ENCODE data around the gene MAP4K5. TPM values are rescaled to one million over a fixed set of nuclear protein-coding genes. Genes with fewer than 3 reads are reported as not detected.

Gene MAP4K5
- total and polyA plus RNA-seq, 2 of the 13 experiments (the other 11 are each of a cell fraction or from before 2014, with no cell fraction given): 12.7 to 23.9 TPM

DNA sequence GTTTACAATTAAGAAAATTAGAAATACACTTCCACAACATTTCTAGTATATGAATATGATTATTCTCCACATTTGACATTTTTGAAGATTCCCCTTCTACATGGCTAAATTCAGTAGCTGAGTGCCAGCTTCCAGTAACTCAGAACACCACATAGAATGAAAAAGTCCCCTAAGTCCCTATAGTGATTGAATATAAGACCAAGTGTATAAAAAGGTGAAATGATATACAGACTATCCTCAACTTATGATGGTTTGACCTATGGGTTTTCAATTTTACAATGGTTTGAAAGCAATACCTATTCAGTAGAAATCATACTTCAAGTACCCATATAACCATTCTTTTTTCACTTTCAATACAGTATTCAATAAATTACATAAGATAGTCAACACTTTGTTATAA lies 43.4 kb upstream of the MAP4K5 start:
- no peak for FAIRE-seq

More for the DNA sequence above, 43.4 kb upstream of the MAP4K5 start:
- in situ Hi-C loops (cut with HindIII; ENCODE audit: extremely low pct_ligation_motif_present, low pct_unique_long_range_greater_than_20kb): no loop called here
- POLR2A ChIA-PET: no interaction called here
- Histone ChIP-seq H3K9ac (ENCODE audit: insufficient read depth, low read depth, low read length) (no peak overlapping the region), H3K27ac (ENCODE audit: extremely low read length, insufficient read depth, low read length) (no peak overlapping the region), H3K4me2 (ENCODE audit: low read depth, low read length) (no peak overlapping the region), H3K79me2 (ENCODE audit: insufficient read depth, low read length) (no peaks in the 10 kb centered on the region), H3K36me3 (replicated peaks in 1 of 2; ENCODE audit: control insufficient read depth in 1 of 2, insufficient read depth in 2 of 2, low read length in 2 of 2) (no peaks in the 10 kb centered on the region), H3K4me3 (replicated peaks in 1 of 3; ENCODE audit: insufficient read depth in 1 of 3, low read depth in 2 of 3, low read length in 3 of 3) (no peak overlapping the region), H3K4me1 (ENCODE audit: insufficient read depth, low read length) (no peaks in the 10 kb centered on the region), H2AFZ (ENCODE audit: low read length) (no peak overlapping the region), H3K27me3 (ENCODE audit: control insufficient read depth in 1 of 2, insufficient read depth in 2 of 2, low read length in 2 of 2) (no peaks in the 10 kb centered on the region), H4K20me1 (ENCODE audit: insufficient read depth, low read length) (no peaks in the 10 kb centered on the region), H3K9me3 (ENCODE audit: low read length) (peaks cover 3% of the 10 kb centered on the region; the same call in 1 of the 2 replicates)
- BruUV-seq (replicated peaks): no TSS peak
- DNase-seq (ENCODE audit: low spot score) (no peak), ATAC-seq (no peak)
- intact Hi-C loops (cut with micrococcal nuclease; ENCODE audit: unreplicated experiment): no loop called here
- CTCF ChIA-PET (ENCODE audit: low intra/inter-chr PET ratio, low total read pairs): no interaction called here
- TF ChIP-seq TBX3 (IDR thresholded peaks at IDR 0.05; ENCODE audit: borderline replicate concordance) (no peak), RFXANK (CRISPR knock-in tag; IDR thresholded peaks at IDR 0.05) (no peak), ZNF652 (CRISPR knock-in tag; IDR thresholded peaks at IDR 0.05; ENCODE audit: borderline replicate concordance, low read depth) (no peak), ZNF790 (CRISPR knock-in tag; IDR thresholded peaks at IDR 0.05; ENCODE audit: borderline replicate concordance) (no peak), IRF2 (CRISPR knock-in tag; IDR thresholded peaks at IDR 0.05) (no peak), YEATS2 (CRISPR knock-in tag; IDR thresholded peaks at IDR 0.05; ENCODE audit: borderline replicate concordance) (no peak), MTF2 (CRISPR knock-in tag; IDR thresholded peaks at IDR 0.05; ENCODE audit: borderline replicate concordance) (no peak), PRMT3 (CRISPR knock-in tag; IDR thresholded peaks at IDR 0.05; ENCODE audit: borderline replicate concordance, low read depth) (no peak), PITX1 (CRISPR knock-in tag; IDR thresholded peaks at IDR 0.05) (no peak), HOXD1 (CRISPR knock-in tag; IDR thresholded peaks at IDR 0.05) (no peak)
- TF ChIP-seq, protein P1, sequence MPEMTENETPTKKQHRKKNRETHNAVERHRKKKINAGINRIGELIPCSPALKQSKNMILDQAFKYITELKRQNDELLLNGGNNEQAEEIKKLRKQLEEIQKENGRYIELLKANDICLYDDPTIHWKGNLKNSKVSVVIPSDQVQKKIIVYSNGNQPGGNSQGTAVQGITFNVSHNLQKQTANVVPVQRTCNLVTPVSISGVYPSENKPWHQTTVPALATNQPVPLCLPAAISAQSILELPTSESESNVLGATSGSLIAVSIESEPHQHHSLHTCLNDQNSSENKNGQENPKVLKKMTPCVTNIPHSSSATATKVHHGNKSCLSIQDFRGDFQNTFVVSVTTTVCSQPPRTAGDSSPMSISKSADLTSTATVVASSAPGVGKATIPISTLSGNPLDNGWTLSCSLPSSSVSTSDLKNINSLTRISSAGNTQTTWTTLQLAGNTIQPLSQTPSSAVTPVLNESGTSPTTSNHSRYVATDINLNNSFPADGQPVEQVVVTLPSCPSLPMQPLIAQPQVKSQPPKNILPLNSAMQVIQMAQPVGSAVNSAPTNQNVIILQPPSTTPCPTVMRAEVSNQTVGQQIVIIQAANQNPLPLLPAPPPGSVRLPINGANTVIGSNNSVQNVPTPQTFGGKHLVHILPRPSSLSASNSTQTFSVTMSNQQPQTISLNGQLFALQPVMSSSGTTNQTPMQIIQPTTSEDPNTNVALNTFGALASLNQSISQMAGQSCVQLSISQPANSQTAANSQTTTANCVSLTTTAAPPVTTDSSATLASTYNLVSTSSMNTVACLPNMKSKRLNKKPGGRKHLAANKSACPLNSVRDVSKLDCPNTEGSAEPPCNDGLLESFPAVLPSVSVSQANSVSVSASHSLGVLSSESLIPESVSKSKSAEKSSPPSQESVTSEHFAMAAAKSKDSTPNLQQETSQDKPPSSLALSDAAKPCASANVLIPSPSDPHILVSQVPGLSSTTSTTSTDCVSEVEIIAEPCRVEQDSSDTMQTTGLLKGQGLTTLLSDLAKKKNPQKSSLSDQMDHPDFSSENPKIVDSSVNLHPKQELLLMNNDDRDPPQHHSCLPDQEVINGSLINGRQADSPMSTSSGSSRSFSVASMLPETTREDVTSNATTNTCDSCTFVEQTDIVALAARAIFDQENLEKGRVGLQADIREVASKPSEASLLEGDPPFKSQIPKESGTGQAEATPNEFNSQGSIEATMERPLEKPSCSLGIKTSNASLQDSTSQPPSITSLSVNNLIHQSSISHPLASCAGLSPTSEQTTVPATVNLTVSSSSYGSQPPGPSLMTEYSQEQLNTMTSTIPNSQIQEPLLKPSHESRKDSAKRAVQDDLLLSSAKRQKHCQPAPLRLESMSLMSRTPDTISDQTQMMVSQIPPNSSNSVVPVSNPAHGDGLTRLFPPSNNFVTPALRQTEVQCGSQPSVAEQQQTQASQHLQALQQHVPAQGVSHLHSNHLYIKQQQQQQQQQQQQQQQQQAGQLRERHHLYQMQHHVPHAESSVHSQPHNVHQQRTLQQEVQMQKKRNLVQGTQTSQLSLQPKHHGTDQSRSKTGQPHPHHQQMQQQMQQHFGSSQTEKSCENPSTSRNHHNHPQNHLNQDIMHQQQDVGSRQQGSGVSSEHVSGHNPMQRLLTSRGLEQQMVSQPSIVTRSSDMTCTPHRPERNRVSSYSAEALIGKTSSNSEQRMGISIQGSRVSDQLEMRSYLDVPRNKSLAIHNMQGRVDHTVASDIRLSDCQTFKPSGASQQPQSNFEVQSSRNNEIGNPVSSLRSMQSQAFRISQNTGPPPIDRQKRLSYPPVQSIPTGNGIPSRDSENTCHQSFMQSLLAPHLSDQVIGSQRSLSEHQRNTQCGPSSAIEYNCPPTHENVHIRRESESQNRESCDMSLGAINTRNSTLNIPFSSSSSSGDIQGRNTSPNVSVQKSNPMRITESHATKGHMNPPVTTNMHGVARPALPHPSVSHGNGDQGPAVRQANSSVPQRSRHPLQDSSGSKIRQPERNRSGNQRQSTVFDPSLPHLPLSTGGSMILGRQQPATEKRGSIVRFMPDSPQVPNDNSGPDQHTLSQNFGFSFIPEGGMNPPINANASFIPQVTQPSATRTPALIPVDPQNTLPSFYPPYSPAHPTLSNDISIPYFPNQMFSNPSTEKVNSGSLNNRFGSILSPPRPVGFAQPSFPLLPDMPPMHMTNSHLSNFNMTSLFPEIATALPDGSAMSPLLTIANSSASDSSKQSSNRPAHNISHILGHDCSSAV (CRISPR knock-in tag; IDR thresholded peaks at IDR 0.05; ENCODE audit: borderline replicate concordance): no peak
- TF ChIP-seq, protein P2, sequence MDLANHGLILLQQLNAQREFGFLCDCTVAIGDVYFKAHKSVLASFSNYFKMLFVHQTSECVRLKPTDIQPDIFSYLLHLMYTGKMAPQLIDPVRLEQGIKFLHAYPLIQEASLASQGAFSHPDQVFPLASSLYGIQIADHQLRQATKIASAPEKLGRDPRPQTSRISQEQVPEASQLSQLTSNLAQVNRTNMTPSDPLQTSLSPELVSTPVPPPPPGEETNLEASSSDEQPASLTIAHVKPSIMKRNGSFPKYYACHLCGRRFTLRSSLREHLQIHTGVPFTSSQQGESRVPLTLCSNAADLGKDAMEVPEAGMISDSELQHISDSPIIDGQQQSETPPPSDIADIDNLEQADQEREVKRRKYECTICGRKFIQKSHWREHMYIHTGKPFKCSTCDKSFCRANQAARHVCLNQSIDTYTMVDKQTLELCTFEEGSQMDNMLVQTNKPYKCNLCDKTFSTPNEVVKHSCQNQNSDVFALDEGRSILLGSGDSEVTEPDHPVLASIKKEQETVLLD (CRISPR knock-in tag; IDR thresholded peaks at IDR 0.05; ENCODE audit: low read depth): no peak
- TF ChIP-seq, protein P3, sequence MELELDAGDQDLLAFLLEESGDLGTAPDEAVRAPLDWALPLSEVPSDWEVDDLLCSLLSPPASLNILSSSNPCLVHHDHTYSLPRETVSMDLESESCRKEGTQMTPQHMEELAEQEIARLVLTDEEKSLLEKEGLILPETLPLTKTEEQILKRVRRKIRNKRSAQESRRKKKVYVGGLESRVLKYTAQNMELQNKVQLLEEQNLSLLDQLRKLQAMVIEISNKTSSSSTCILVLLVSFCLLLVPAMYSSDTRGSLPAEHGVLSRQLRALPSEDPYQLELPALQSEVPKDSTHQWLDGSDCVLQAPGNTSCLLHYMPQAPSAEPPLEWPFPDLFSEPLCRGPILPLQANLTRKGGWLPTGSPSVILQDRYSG (CRISPR knock-in tag; IDR thresholded peaks at IDR 0.05): no peak
